Stimulated activated CD8-positive, alpha-beta memory T cell treated with anti-CD3 and anti-CD28 coated beads, Interleukin-4, amount 100 ng/mL, for 1 hour (primary cell): ENCODE measurements around the gene CALD1.

Experiments
- DNase-seq, 2 donors: peaks; one replicate each; pipeline ENCODE4 v3.0.0-alpha.2; 2020; ENCODE audit warnings: low read depth in 2 of 2, low spot score in 1 of 2

The CALD1 gene

DNA sequence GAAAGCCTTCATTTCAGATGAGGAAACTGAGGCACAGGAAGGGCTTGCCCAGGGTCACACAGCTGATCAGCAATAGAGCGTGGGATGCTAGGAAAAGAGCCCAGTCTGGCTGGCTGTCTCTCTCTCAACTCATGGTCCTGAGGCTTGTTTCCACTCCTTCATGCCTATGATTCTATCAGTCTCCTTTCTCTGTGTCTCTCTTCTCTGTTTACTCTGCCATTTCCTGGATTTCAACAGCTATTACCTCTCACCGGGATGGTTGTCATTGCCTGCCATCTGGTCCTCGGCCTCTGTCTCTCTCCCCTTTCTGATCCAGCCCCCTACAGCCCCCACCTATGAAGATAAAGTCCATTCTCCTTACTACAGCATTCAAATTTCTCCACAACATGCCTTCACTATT is 113.5 kb downstream of the CALD1 start:
- no peak for DNase-seq

DNA sequence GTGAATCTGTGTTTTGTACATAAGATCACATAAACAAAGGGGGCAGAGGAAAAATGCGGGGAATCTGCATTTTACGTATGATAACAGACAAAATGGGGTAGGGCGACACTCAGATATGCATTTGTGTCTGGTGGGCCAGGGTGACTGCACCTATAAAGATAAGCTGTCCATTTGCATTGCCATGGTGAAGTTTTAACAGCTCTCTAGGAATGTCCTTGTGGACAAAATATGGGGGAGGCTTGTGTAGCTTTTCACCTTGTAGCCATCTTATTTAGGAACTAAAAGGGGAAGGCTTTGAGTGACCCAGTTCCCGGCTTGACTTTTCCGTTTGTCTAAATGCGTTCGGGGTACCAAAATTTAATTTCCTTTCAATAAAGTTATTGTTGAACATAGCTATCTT is 114.5 kb downstream of the CALD1 start:
- DNase-seq, result no peak

DNA sequence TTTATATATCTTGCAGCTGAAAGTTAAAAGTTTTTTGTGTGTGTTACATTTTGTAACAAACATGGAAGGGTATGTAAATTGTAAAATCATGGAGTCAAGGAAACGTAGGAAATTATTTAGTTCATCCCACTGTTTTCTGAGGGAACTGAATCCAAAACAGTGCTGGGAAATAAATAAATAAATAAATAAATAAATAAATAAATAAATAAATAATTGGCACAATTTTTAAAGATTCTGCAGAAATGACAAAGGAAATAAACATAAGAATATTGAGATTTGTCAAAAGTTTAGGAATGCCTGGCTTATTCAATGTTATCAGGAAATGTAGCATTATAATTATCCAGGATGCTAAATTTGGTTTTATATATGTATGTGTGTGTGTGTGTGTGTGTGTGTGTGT is 115.5 kb downstream of the CALD1 start:
- DNase-seq, result no peak

GRCh38 chr7:134896073-134896472 is 116.6 kb downstream of the CALD1 start:
- no peak for DNase-seq

- no peak for DNase-seq
Observed at GRCh38 chr7:134897936-134898335, 118.5 kb downstream of the CALD1 start.

DNA sequence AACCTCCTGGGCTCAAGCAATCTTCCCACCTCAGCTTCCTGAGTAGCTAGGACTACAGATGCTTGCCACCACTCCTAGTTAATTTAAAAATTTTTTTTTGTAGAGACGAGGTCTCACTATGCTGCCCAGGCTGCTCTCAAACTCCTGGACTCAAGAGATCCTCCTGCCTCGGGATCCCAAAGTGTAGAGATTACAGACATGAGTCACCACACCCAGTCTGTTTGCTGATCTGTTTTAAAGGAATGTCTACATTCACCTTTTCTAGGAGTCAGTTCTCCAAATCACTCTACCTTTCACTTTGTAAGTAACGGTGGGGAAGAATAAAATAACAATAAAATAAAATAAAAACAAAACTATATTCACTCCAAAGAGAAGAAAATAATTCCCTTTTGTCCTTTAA is 120.3 kb downstream of the CALD1 start:
- no peak for DNase-seq

DNA sequence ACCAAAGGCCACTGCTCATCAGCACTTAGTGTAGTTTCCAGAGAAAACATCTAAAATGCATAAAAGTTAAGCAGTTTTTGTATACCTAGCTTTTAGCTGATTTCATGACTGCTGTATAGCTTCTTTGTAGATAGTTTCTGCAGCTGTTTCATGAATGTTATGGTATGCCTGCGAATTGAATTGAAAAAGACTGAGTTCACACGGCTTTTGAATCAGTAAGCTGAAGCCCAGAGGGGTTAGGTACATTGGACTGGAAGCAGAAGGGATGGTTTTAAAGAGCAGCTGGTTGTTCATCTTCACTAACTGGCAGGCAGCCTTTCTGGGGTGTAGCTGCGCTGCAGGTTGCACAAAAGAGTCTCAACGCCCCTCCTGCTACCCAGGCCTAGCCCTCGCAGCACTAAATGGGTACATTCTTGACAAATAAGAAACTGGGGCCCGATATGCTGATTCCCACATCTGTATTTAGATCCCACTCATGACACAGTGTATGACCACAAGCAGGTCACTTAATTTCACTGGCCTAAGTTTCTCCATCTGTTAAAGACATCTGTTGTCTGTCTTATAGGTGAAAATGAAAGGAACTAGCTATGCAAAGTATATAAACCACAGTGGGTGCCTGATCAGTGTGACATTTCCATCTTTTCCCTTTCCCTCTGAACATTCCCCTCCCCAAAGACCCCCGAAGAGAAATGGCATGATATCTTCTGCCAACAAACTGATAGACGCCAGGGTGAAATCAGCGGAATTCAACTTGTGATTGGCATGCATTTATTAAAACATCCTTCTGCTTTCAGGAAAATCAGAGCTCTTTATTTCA is 120.9 kb downstream of the CALD1 start:
- DNase-seq, result no peak

DNA sequence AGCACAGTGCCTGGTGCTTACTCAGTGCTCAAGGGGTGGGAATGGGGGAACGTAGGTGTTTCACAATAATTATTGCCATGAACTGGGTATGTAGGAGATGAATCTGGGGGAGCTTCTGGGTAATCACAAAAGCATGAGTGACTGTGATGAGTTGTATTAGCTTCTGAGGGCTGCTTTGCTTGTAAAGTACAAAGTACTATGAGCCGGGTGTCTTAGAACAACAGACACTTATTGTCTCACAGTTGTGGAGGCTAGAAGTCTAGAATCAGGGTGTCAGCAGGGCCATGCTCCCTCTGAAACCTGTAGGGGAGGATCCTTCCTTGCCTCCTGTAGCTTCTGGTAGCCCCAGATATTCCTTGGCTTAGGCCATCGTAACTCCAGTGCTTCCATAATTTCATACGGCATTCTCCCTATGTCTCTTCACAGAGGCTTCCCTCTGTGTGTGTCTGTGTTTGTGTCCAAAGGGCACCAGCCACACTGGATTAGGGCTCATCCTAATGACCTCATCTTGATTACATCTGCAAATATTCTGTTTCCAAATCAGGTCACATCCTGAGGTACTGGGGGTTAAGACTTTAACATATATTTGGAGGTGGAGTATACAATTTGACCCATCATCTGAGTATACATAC is 122.1 kb downstream of the CALD1 start:
- no peak for DNase-seq

DNA sequence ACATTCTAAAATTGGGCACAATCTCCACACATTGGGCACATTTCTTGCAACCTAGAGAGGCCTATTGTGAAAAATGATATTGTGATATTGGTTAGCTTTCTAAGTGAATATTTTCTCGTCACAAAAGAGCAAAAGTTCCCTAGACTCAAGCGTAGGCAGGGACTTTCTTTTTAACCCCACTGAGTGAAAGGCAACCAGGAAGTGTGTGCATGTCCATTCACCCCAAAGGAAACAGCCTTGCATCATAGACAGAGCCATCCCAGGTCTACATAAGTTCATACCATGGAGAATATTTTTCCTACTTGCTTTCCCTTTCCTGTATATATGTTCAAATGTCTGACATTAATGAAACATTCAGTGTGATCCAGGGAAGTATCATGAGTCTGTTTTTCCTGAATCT is 122.6 kb downstream of the CALD1 start:
- no peak for DNase-seq

DNA sequence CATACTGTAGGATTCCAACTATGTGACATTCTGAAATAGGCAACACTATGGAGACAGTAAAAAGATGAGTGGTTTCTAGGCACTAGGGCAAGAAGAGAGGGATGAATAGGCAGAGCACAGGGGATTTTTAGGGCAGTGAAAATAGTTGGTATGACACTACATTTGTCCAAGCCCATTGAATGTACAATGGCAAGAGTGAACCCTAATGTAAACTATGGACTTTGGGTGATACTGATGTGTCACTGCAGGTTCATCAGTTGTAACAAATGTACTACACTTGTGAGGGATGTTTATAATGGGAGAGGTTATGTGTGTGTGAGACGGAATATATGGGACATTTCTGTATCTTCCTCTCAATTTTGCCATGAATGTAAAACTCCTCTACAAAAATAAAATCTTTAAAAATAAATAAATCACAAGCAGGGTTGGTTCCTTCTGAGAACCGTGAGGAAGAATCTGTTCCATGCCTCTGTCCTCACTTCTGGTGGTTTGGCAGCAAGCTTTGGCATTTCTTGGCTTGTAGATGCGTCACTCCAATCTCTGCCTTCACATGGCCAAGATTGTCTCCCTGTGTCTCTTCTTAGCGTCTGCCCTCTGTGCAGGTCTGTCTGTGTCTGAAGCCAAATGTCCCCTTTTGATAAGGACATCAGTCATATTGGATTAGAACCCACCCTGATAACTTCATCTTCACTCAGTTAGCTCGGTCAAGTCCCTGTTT is 123.8 kb downstream of the CALD1 start:
- DNase-seq, result no peak

GRCh38 chr7:134905375-134905774 is 125.9 kb downstream of the CALD1 start:
- no peak for DNase-seq

- no peak for DNase-seq
Observed at GRCh38 chr7:134907000-134907399, 127.6 kb downstream of the CALD1 start.

GRCh38 chr7:134907639-134908038 is 128.2 kb downstream of the CALD1 start:
- no peak for DNase-seq

DNA sequence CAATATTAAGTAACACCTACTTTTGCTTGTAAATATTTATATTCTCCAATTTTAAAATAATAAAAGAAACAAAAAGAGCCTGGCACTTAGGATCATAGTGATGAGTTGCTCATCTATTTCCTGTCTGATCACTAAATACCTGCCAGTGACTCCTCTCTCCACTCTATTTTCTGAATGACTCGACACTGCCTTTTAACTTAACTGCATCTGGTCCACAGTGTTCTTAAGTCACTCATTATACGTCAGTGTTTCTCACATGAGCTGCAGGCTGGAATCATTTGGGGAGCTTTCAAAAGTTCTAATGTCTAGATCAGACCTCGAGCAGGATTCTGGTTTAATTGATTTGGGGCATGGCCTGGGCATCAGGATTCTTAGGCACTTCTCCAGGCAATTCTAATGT is 128.9 kb downstream of the CALD1 start:
- DNase-seq, result no peak

DNA sequence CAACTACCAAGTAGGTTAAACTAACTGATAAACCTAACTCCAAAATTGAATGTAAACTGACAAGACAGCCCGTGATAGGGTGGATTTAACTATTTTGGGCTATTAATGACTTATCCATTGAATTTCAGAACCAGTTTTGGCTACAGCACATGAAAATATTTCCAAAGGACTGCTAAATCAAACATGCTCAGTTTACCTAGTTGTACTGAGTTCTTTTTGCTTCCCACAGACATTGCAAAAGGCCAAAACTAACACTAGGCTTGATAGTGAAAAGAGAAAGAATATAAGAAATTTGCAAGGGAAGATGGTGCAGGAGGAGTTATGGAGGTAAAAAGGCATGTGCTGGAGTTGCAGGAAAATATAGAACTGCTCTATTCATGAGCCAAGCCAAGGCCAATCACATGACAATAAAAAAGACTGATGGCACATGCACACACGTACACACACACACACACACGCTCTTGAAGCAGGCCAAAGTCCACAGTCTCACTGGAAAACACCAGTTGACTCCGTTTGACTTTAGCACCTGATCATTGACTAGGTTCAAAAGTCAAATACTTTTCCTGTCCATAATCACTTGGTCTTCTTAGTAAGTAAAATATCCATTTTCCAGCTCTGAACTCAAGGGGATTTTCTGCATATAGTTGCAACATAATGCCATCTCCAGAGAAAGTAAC is 130.9 kb downstream of the CALD1 start:
- no peak for DNase-seq

DNA sequence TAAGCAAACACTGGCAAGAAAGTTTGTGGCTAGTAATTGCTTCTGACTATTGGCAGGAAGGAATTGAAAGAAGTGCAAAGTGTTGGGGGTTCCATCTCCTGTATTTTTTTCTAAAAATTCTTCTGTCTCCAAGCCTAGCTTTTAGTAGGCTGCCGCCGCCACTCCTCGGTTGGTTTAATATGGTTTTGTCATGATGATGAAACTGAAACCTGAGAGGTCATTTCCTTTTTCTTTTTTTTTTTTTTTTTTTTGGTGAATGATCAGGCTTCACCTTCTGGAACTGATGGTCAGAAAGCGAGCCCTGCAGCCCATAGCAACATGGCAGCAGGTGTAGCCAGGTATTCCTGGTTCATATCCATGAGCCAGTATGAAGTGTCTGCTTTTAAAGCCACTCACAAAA is 131.5 kb downstream of the CALD1 start:
- no peak for DNase-seq

DNA sequence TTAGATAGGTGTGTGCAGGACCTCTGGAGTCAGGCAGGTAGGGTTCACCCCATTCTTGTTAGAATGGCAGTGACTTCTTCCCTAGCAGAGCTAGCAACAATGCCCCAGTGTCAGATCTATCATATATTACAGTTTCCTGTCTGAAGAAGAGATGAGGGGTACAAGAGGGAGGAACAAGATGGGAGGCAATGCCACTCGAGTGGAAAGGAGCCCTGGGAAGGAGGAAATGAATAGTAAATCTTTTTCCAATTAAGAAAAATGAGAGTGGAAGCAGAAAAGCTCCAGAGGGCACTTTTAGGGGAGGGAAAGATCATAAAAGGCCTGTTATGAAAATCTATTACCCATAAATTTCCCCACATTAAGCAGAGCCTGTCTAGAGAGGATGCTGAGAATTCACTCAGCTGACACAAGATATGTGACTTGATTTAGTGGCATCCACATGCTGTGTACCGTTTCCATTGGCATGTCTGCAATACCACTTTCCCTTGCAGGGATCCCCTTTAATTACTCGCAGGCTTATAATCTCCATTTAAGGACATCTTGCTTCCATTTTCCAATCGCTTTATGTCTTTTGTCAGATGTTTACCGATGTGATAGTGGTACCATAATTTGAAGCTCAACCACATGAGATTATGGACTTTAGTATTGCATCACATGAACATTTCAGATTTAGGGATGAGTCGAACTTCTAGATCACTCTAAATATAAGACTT is 136.9 kb downstream of the CALD1 start:
- DNase-seq, result no peak

DNA sequence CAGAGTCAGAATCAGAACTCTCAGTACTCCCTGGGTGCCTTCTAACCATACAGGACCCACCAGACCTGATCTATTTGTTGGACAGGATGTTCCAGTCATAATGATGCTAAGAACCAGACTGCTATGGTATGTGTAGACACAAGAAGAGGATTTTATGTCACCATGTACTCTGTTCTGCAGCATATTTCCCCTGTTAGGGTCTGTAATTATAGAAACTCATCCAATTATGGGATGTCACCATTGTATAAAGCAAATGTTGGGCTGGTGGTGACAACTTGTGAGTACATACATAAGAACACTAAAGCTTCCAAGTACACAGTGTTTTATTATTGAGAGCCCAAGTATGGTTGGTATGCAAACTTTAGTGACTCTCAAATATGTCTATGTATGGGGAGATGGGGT is 139.8 kb downstream of the CALD1 start:
- no peak for DNase-seq

DNA sequence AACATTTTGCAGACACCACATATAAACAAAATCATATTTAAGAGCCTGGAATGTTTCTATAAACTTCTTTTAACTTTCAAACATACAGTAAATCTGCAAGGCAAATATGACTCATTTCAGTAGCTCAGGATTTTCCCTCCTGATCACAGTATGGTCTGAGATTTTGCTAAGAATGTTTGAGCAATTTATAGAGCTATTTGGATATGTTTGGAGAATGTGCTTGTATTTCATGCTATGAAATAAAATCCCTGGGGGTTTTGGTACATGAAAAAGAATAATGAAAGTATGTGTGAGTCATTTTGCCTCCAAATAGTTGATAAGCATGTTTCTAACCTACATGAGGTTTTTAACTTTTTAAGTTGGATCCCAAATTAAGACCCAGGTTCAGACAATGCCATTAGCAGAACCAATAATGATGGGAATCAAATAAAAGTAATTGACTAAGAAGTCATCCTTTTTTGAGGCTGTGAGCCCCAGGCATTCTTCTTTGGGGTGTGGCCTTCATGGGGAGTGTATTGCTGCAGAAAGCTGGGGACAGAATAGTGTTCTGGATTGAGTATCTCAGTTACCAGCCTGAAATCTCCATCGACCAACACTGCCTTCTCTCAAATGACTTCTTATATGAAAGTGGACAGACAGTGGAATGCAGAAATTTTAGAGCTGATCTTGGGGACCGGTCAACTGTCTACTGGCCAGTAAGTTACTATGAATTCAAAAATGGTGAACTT is 140.8 kb downstream of the CALD1 start:
- DNase-seq, result no peak
